ENCODE measurements around the gene ERCC4. TPM values are rescaled to one million over a fixed set of nuclear protein-coding genes. Genes with fewer than 3 reads are reported as not detected.

The ERCC4 gene
- total RNA-seq, 1 donor from 2014 or later: 7.2 TPM

DNA sequence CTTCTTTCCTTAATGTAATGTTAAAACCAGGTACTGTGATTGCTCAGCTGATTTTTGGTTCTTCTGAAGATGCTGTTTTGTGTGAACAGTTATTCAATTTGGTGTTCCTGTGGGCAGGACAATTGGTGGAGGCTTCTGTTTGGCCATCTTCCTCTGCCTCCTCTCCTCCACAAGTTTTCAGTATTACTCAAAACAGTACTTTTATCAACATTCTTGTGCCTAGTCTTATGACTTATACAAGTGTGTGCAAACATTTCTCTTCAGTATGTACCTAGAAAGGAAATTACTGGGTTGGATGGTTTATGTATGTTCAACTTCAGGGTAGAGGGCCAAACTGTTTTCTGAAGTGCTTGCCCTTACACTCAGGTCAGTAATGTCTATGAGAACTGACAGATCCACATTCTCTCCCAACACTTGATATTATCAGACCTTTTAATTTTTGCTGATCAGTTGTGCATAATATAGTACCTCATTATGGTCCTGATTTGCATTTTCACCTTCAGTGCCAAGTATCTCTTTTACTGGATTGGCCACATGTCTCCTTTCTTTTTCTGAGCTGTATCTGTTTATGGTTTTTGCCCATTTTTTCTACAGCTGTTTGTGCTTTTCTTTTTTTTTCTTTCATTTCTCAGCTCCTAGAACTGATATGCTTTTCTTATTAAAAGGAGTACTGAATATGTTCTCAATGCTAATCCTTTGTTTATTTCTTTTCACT, 50.9 kb downstream of the ERCC4 start:
- H3K36me3 ChIP-seq (ENCODE audit: control insufficient read depth, insufficient read depth, low read length): no peaks in the 10 kb centered on the region
- TF ChIP-seq, protein P1, sequence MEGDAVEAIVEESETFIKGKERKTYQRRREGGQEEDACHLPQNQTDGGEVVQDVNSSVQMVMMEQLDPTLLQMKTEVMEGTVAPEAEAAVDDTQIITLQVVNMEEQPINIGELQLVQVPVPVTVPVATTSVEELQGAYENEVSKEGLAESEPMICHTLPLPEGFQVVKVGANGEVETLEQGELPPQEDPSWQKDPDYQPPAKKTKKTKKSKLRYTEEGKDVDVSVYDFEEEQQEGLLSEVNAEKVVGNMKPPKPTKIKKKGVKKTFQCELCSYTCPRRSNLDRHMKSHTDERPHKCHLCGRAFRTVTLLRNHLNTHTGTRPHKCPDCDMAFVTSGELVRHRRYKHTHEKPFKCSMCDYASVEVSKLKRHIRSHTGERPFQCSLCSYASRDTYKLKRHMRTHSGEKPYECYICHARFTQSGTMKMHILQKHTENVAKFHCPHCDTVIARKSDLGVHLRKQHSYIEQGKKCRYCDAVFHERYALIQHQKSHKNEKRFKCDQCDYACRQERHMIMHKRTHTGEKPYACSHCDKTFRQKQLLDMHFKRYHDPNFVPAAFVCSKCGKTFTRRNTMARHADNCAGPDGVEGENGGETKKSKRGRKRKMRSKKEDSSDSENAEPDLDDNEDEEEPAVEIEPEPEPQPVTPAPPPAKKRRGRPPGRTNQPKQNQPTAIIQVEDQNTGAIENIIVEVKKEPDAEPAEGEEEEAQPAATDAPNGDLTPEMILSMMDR (IDR thresholded peaks at IDR 0.05; ENCODE audit: insufficient read depth, low read length, poor library complexity, severe bottlenecking): no peak
- no peak overlapping the region for H3K4me3 ChIP-seq (ENCODE audit: low read depth, low read length)
- no peaks in the 10 kb centered on the region for H3K27me3 ChIP-seq (ENCODE audit: control insufficient read depth, insufficient read depth, low read length)
- no peak for DNase-seq (ENCODE audit: low read depth)

DNA sequence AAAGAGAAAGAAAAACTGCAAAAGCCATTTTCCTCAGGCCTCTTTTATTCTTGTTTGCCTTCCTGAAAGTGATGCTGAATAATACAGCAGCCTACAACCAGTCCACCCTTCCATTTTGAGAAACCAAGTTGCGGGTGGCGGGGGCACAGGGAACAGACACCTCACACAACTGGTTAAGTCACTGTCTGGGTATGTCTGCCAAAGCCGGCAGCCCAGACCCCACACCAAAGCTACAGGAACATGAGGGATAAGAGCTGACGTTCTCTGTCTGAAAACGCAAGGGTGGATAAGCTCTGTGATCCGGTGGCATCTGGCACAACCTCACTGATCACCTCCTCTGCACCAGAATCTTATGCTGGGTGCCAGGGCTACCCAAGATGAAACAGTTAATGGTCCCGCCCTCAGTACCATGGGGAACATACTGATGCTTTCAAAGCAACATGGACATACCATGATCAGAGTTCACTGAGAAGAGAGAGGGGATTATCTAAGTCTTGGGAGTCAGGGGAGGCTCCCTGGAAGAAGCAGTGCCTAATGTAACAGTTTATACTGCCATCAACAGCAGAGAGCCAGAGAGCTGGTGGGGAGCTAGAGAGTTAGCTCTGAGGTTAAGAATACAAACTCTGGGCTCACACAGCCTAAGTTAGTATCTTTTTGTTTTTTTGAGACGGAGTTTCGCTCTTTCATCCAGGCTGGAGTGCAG, 53.5 kb downstream of the ERCC4 start:
- Histone ChIP-seq H3K4me3 (ENCODE audit: low read depth, low read length) (no peak overlapping the region), H3K27me3 (ENCODE audit: control insufficient read depth, insufficient read depth, low read length) (no peaks in the 10 kb centered on the region), H3K36me3 (ENCODE audit: control insufficient read depth, insufficient read depth, low read length) (no peaks in the 10 kb centered on the region)
- no peak for DNase-seq (ENCODE audit: low read depth)
- TF ChIP-seq, protein P1 (IDR thresholded peaks at IDR 0.05; ENCODE audit: insufficient read depth, low read length, poor library complexity, severe bottlenecking): no peak

DNA sequence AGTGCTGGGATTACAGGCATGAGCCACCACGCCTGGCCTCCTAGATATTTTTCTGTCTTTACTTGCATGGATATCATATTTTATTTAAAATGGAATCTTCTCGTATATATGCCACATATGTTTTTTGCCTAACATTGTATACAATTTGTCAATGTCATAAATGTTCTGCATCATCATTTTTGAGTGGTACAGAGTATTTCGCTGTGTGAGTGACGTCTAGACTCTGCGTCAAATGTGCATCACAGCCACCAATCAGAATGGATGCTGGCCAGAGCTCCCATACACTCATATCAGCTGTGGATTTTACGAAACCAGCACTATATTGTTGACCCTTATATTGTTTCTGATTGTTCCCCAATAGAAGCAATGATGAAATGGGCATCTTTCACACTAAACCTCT, 57.2 kb downstream of the ERCC4 start:
- Histone ChIP-seq H3K27me3 (ENCODE audit: control insufficient read depth, insufficient read depth, low read length) (no peaks in the 10 kb centered on the region), H3K4me3 (ENCODE audit: low read depth, low read length) (no peak overlapping the region), H3K36me3 (ENCODE audit: control insufficient read depth, insufficient read depth, low read length) (no peaks in the 10 kb centered on the region)
- TF ChIP-seq, protein P1 (IDR thresholded peaks at IDR 0.05; ENCODE audit: insufficient read depth, low read length, poor library complexity, severe bottlenecking): no peak
- DNase-seq (ENCODE audit: low read depth): no peak

DNA sequence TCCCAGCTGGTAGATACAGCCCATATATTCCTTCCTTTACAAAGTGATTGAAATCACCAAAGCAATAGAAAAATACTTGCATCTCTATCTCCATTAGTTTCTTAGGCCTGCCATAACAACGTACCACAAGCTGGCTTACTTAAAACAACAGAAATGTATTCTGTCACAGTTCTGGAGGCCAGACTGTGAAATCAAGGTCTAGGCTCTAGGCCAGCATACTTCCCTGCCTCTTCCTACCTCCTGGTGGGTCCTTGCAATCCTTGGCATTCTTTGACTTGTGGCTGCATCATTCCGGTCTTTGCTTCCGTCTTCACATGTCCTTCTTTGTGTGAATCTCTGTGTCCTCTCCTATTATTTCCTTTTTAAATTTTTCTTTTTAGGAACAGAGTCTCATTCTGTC, 62.5 kb downstream of the ERCC4 start:
- no peaks in the 10 kb centered on the region for H3K27me3 ChIP-seq (ENCODE audit: control insufficient read depth, insufficient read depth, low read length)
- no peak overlapping the region for H3K4me3 ChIP-seq (ENCODE audit: low read depth, low read length)
- TF ChIP-seq, protein P1 (IDR thresholded peaks at IDR 0.05; ENCODE audit: insufficient read depth, low read length, poor library complexity, severe bottlenecking): no peak
- DNase-seq (ENCODE audit: low read depth): no peak
- no peaks in the 10 kb centered on the region for H3K36me3 ChIP-seq (ENCODE audit: control insufficient read depth, insufficient read depth, low read length)

DNA sequence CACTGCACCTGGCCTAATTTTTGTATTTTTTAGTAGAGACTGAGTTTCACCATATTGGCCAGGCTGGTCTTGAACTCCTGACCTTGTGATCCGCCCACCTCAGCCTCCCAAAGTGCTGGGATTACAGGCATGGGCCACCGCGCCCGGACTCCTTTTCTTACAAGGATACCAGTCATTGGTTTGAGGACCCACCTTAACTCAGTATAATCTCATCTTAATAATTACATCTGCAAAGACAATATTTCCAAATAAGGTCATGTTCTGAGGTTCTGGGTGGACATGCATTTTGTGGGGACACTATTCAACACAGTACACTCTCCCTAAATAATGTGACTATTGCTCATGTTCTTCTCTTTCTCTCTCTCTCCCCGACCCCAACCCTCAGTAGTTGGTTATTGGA, 63.7 kb downstream of the ERCC4 start:
- no peak for DNase-seq (ENCODE audit: low read depth)
- TF ChIP-seq, protein P1 (IDR thresholded peaks at IDR 0.05; ENCODE audit: insufficient read depth, low read length, poor library complexity, severe bottlenecking): no peak
- Histone ChIP-seq H3K27me3 (ENCODE audit: control insufficient read depth, insufficient read depth, low read length) (no peaks in the 10 kb centered on the region), H3K36me3 (ENCODE audit: control insufficient read depth, insufficient read depth, low read length) (no peaks in the 10 kb centered on the region), H3K4me3 (ENCODE audit: low read depth, low read length) (no peak overlapping the region)

Data from kidney epithelial cell (primary cell).